Measurements from ENCODE around the gene CCDC17. TPM values are rescaled to one million over a fixed set of nuclear protein-coding genes. Genes with fewer than 3 reads are reported as not detected.
A peak's percentile ranks its signal among the peaks of the same experiment; 100 is the strongest.

Gene CCDC17
- total RNA-seq, 1 experiment from 2014 or later = 1.9 TPM

GRCh38 chr1:45583264-45583665 lies 40.6 kb downstream of the CCDC17 start:
- no peak for TF ChIP-seq CTCF (IDR thresholded peaks at IDR 0.05; ENCODE audit: insufficient read depth in 1 of 2, low read depth in 1 of 2, low read length in 1 of 2, severe bottlenecking in 1 of 2, unreplicated experiment in 1 of 2)

GRCh38 chr1:45574105-45574626 lies 49.7 kb downstream of the CCDC17 start:
- no peaks in the 10 kb centered on the region for H3K27me3 ChIP-seq (replicated peaks; ENCODE audit: control insufficient read depth, insufficient read depth, low read length)
- H3K36me3 ChIP-seq (ENCODE audit: control insufficient read depth, insufficient read depth, low read length) = no peaks in the 10 kb centered on the region
- no peak for TF ChIP-seq CTCF (IDR thresholded peaks at IDR 0.05; ENCODE audit: insufficient read depth in 1 of 2, low read depth in 1 of 2, low read length in 1 of 2, severe bottlenecking in 1 of 2, unreplicated experiment in 1 of 2)
- Mint-ChIP-seq H3K4me1 (ENCODE audit: low read depth, unreplicated experiment) (no peaks in the 10 kb centered on the region), H3K9me3 (ENCODE audit: unreplicated experiment) (no peaks in the 10 kb centered on the region), H3K27ac (ENCODE audit: unreplicated experiment) (no peak overlapping the region), H3K4me3 (ENCODE audit: unreplicated experiment) (no peak overlapping the region), H3K27me3 (ENCODE audit: insufficient read depth, unreplicated experiment) (no peaks in the 10 kb centered on the region), H3K36me3 (ENCODE audit: insufficient read depth, unreplicated experiment) (peaks cover 25% of the 10 kb centered on the region)
- ChIA-PET POLR2A (no interaction called here), CTCF (interaction anchor here (0.9 kb wide), 1 partner anchor 74 kb away, joined by 3 read pairs; the partner anchor contains the start of genes CCDC163 and MMACHC)
- H3K9me3 ChIP-seq = no peaks in the 10 kb centered on the region
- no peak overlapping the region for H3K4me3 ChIP-seq (ENCODE audit: low read depth, low read length)
- DNase-seq = no peak
- no peaks in the 10 kb centered on the region for H3K4me1 ChIP-seq
- intact Hi-C loops (cut with micrococcal nuclease; ENCODE audit: unreplicated experiment) = loop anchor here (10.0 kb wide), 1 partner anchor 559 kb away; the partner anchor contains the start of genes HECTD3 and UROD
- BruUV-seq (replicated peaks) = no TSS peak

More at GRCh38 chr1:45583264-45583665, 40.6 kb downstream of the CCDC17 start:
- no peaks in the 10 kb centered on the region for H3K27me3 ChIP-seq (replicated peaks; ENCODE audit: control insufficient read depth, insufficient read depth, low read length)
- intact Hi-C loops (cut with micrococcal nuclease; ENCODE audit: unreplicated experiment) = loop anchor here (5.0 kb wide), 1 partner anchor 104 kb away; the partner anchor contains the start of genes GPBP1L1 and TMEM69
- H3K4me3 ChIP-seq (ENCODE audit: low read depth, low read length) = peak overlapping the region; percentile 86
- CTCF ChIA-PET = interaction anchor here (0.9 kb wide), 1 partner anchor 14 kb away, joined by 4 read pairs; no protein-coding TSS in a partner anchor
- Mint-ChIP-seq H3K4me1 (ENCODE audit: low read depth, unreplicated experiment) (no peaks in the 10 kb centered on the region), H3K4me3 (ENCODE audit: unreplicated experiment) (peak overlapping the region; percentile 97), H3K9me3 (ENCODE audit: unreplicated experiment) (no peaks in the 10 kb centered on the region), H3K27me3 (ENCODE audit: insufficient read depth, unreplicated experiment) (no peaks in the 10 kb centered on the region), H3K36me3 (ENCODE audit: insufficient read depth, unreplicated experiment) (peaks cover 31% of the 10 kb centered on the region), H3K27ac (ENCODE audit: unreplicated experiment) (peak overlapping the region; percentile 97)
- no peaks in the 10 kb centered on the region for H3K36me3 ChIP-seq (ENCODE audit: control insufficient read depth, insufficient read depth, low read length)
- no peaks in the 10 kb centered on the region for H3K9me3 ChIP-seq
- peak; percentile 93 to 94 for DNase-seq
- POLR2A ChIA-PET = interaction anchor here (0.8 to 1.3 kb wide), 7 partner anchors 32 to 280 kb away, joined by 3 to 9 read pairs (median 4); partner anchors contain the start of genes AKR1A1, GPBP1L1, PRDX1 and TESK2
- TSS peak; percentile 93 for BruUV-seq (replicated peaks)
- H3K4me1 ChIP-seq = 0 out of 2 replicates have a peak, but pooled peaks cover 4% of the 10 kb centered on the region

- H3K36me3 Mint-ChIP-seq (ENCODE audit: insufficient read depth, unreplicated experiment) = peaks cover 30% of the 10 kb centered on the region
- H3K27me3 Mint-ChIP-seq (ENCODE audit: insufficient read depth, unreplicated experiment) = no peaks in the 10 kb centered on the region
- POLR2A ChIA-PET = no interaction called here
- H3K4me3 Mint-ChIP-seq (ENCODE audit: unreplicated experiment) = no peak overlapping the region
- no peak for TF ChIP-seq CTCF (IDR thresholded peaks at IDR 0.05; ENCODE audit: insufficient read depth in 1 of 2, low read depth in 1 of 2, low read length in 1 of 2, severe bottlenecking in 1 of 2, unreplicated experiment in 1 of 2)
- intact Hi-C loops (cut with micrococcal nuclease; ENCODE audit: unreplicated experiment) = loop anchor here (10.0 kb wide), 1 partner anchor 559 kb away; the partner anchor contains the start of genes HECTD3 and UROD
- H3K9me3 Mint-ChIP-seq (ENCODE audit: unreplicated experiment) = no peaks in the 10 kb centered on the region
- DNase-seq = no peak
- H3K4me3 ChIP-seq (ENCODE audit: low read depth, low read length) = no peak overlapping the region
- H3K4me1 ChIP-seq = no peaks in the 10 kb centered on the region
- H3K27me3 ChIP-seq (replicated peaks; ENCODE audit: control insufficient read depth, insufficient read depth, low read length) = no peaks in the 10 kb centered on the region
- H3K9me3 ChIP-seq = no peaks in the 10 kb centered on the region
- CTCF ChIA-PET = no interaction called here
- no peaks in the 10 kb centered on the region for H3K36me3 ChIP-seq (ENCODE audit: control insufficient read depth, insufficient read depth, low read length)
- no TSS peak for BruUV-seq (replicated peaks)
- no peaks in the 10 kb centered on the region for H3K4me1 Mint-ChIP-seq (ENCODE audit: low read depth, unreplicated experiment)
- H3K27ac Mint-ChIP-seq (ENCODE audit: unreplicated experiment) = no peak overlapping the region
These were observed 50.5 kb downstream of the CCDC17 start for GRCh38 chr1:45573231-45573804.
